Measurements from ENCODE around the gene ZMYM4.

Gene ZMYM4

DNA sequence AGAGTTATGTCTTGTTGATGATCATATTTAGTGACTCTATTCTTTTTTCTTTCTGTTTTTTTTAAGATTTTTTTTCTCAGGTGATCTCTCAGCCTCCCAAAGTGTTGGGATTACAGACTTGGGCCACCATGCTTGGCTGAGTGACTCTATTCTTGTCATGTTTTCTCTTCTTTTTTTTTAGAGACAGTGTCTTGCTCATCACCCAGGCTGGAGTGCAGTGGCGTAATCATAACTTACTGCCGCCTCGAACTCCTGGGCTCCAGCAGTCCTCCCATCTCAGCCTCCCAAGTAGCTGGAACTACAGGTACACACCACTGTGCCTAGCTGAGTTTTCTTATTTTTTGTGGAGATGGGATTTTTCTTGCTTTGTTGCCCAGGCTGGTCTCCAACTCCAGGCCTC is 36.9 kb downstream of the ZMYM4 start:
- TF ChIP-seq FOXM1 (IDR thresholded peaks at IDR 0.05; ENCODE audit: borderline replicate concordance, low read depth) (no peak), USF1 (IDR thresholded peaks at IDR 0.05) (no peak), CREB1 (IDR thresholded peaks at IDR 0.05; ENCODE audit: low read depth) (no peak), NFIC (IDR thresholded peaks at IDR 0.05) (no peak), TAF1 (IDR thresholded peaks at IDR 0.05; ENCODE audit: low read depth) (no peak), YY1 (IDR thresholded peaks at IDR 0.05; ENCODE audit: low read depth) (no peak), EGR1 (IDR thresholded peaks at IDR 0.05) (no peak), TCF12 (IDR thresholded peaks at IDR 0.05; ENCODE audit: low read depth) (no peak), CEBPB (IDR thresholded peaks at IDR 0.05) (no peak), TEAD4 (IDR thresholded peaks at IDR 0.05) (no peak), EP300 (IDR thresholded peaks at IDR 0.05; ENCODE audit: borderline replicate concordance) (no peak), ZBTB7A (IDR thresholded peaks at IDR 0.05; ENCODE audit: low read depth) (no peak)
- TF ChIP-seq, protein P1, sequence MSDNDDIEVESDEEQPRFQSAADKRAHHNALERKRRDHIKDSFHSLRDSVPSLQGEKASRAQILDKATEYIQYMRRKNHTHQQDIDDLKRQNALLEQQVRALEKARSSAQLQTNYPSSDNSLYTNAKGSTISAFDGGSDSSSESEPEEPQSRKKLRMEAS (IDR thresholded peaks at IDR 0.05), result no peak

DNA sequence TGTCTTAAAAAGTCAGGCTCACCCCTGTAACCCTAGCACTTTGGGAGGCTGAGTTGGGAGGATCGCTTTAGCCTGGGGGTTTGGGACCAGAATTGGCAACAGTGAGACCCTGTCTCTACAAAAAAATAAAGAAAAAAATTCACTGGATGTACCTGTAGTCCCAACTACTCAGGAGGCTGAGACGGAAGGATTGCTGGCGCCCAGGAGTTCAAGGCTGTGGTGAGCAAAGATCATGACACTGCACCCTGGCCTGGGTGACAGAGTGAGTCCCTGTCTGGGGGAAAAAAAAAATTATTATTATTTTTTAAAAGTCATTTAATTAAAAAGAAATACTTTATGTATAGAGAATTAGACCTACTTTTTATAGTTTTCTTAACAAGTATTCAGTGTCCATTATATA is 47.1 kb downstream of the ZMYM4 start:
- TF ChIP-seq CEBPB (IDR thresholded peaks at IDR 0.05), result no peak
- no peak for TF ChIP-seq TEAD4 (IDR thresholded peaks at IDR 0.05)
- no peak for TF ChIP-seq CREB1 (IDR thresholded peaks at IDR 0.05; ENCODE audit: low read depth)
- TF ChIP-seq YY1 (IDR thresholded peaks at IDR 0.05; ENCODE audit: low read depth), result no peak
- no peak for TF ChIP-seq TCF12 (IDR thresholded peaks at IDR 0.05; ENCODE audit: low read depth)
- TF ChIP-seq EP300 (IDR thresholded peaks at IDR 0.05; ENCODE audit: borderline replicate concordance), result no peak
- no peak for TF ChIP-seq NFIC (IDR thresholded peaks at IDR 0.05)
- TF ChIP-seq ZBTB7A (IDR thresholded peaks at IDR 0.05; ENCODE audit: low read depth), result no peak
- TF ChIP-seq RAD21 (IDR thresholded peaks at IDR 0.05; ENCODE audit: low read depth), result no peak
- TF ChIP-seq REST (IDR thresholded peaks at IDR 0.05; ENCODE audit: low read depth), result no peak
- TF ChIP-seq TAF1 (IDR thresholded peaks at IDR 0.05; ENCODE audit: low read depth), result no peak
- TF ChIP-seq EGR1 (IDR thresholded peaks at IDR 0.05), result no peak

GRCh38 chr1:35316264-35316663 is 47.8 kb downstream of the ZMYM4 start:
- TF ChIP-seq YY1 (IDR thresholded peaks at IDR 0.05; ENCODE audit: low read depth) (no peak), TEAD4 (IDR thresholded peaks at IDR 0.05) (no peak), CEBPB (IDR thresholded peaks at IDR 0.05) (no peak), RAD21 (IDR thresholded peaks at IDR 0.05; ENCODE audit: low read depth) (no peak), FOXM1 (IDR thresholded peaks at IDR 0.05; ENCODE audit: borderline replicate concordance, low read depth) (no peak), TAF1 (IDR thresholded peaks at IDR 0.05; ENCODE audit: low read depth) (no peak)

DNA sequence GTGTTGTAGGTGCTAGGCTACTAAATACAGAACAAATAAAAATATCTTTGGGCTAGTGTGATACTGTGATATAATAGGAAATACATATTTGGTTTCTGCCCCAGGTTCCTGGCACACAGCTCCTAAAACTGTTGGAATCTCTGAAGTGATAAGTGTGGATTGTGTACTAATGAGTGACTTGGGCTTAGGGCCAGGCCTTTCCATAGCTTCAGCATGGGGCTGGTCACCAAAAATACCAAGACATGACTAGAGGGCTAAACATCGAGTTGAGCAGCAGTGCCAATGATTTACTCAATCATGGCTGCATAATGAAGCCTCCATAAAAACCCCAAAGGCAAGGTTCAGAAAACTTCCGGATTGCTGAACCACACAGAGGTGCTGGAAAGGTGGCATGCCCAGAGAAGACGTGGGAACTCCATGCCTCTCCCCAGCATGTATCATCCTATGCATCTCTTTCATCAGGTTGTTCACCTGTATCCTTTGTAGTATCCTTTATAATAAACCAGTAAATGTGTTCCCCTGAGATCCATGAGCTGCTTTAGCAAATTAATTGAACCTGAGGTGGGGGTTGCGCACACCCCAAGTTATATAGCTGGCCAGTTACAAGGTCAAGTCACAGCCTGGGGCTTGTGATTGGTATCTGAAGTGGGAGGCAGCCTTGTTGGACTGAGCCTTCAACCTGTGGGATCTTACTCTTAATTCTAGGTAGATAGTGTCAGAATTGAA is 51.6 kb downstream of the ZMYM4 start:
- TF ChIP-seq FOXM1 (IDR thresholded peaks at IDR 0.05; ENCODE audit: borderline replicate concordance, low read depth) (no peak), TAF1 (IDR thresholded peaks at IDR 0.05; ENCODE audit: low read depth) (no peak), NFIC (IDR thresholded peaks at IDR 0.05) (peak; percentile 66; the same call in 1 of the 2 replicates), TEAD4 (IDR thresholded peaks at IDR 0.05) (peak; percentile 38; the same call in 1 of the 2 replicates)

- TF ChIP-seq TEAD4 (IDR thresholded peaks at IDR 0.05) (no peak), USF1 (IDR thresholded peaks at IDR 0.05) (no peak), REST (IDR thresholded peaks at IDR 0.05; ENCODE audit: low read depth) (no peak), YY1 (IDR thresholded peaks at IDR 0.05; ENCODE audit: low read depth) (no peak), FOXM1 (IDR thresholded peaks at IDR 0.05; ENCODE audit: borderline replicate concordance, low read depth) (no peak), RAD21 (IDR thresholded peaks at IDR 0.05; ENCODE audit: low read depth) (no peak), ZBTB7A (IDR thresholded peaks at IDR 0.05; ENCODE audit: low read depth) (no peak), EGR1 (IDR thresholded peaks at IDR 0.05) (no peak), TAF1 (IDR thresholded peaks at IDR 0.05; ENCODE audit: low read depth) (no peak), TCF12 (IDR thresholded peaks at IDR 0.05; ENCODE audit: low read depth) (no peak), EP300 (IDR thresholded peaks at IDR 0.05; ENCODE audit: borderline replicate concordance) (no peak), CEBPB (IDR thresholded peaks at IDR 0.05) (no peak), CREB1 (IDR thresholded peaks at IDR 0.05; ENCODE audit: low read depth) (no peak), NFIC (IDR thresholded peaks at IDR 0.05) (no peak)
- TF ChIP-seq, protein P1 (IDR thresholded peaks at IDR 0.05), result no peak
These were observed 52.4 kb downstream of the ZMYM4 start for GRCh38 chr1:35320937-35321336.

Data from Ishikawa (cell line).